Ascending aorta (tissue), 2 donors: ENCODE data around the gene MDN1. TPM values are rescaled to one million over a fixed set of nuclear protein-coding genes. Genes with fewer than 3 reads are reported as not detected.

Source experiments
- DNase-seq, 2 donors: peaks; one replicate each; pipeline ENCODE4 v3.0.0-alpha.2; 2019; ENCODE audit warnings: low spot score in 2 of 2
- H3K27ac ChIP-seq, 2 donors: fragments of 200-600 bp; sonication (generic); one replicate each; pipeline ENCODE4 v1.5.1; 2016 to 2017; ENCODE audit warnings: mild to moderate bottlenecking in 1 of 2
- H3K27me3 ChIP-seq: fragments of 200-600 bp; sonication (generic); one replicate; pipeline ENCODE4 v1.5.1; 2017
- H3K36me3 ChIP-seq, 2 donors: fragments of 200-600 bp; sonication (generic); one replicate each; pipeline ENCODE4 v1.5.1; 2016
- H3K4me1 ChIP-seq, 2 donors: fragments of 200-600 bp; sonication (generic); one replicate each; pipeline ENCODE4 v1.5.1; 2016 to 2017; ENCODE audit warnings: mild to moderate bottlenecking in 1 of 2
- H3K4me3 ChIP-seq, 2 donors: fragments of 200-600 bp; sonication (generic); one replicate each; pipeline ENCODE4 v1.5.1; 2016 to 2017; ENCODE audit warnings: mild to moderate bottlenecking in 1 of 2
- H3K9me3 ChIP-seq, 2 donors: fragments of 200-600 bp; sonication (generic); one replicate each; pipeline ENCODE4 v1.5.1; 2016
- intact Hi-C: fragments of 100-400 bp; cut with DNase I; formaldehyde crosslinking; loops from one replicate; pipeline ENCODE4 v1.15.1; 2023
- total RNA-seq: library from RNA; depleted of rRNA; stranded (reverse); fragments of >200 nt; gene quantifications from one replicate; pipeline ENCODE4 v1.1.0, GENCODE V29; 2016
- TF ChIP-seq, protein P1 (sequence below), 3 experiments: fragments of 200-600 bp in 2 of 3; fragments of 450-650 bp in 1 of 3; sonication (generic) in 2 of 3; IDR thresholded peaks; one replicate each; pipeline ENCODE4 v1.5.1; 2016 to 2019; ENCODE audit warnings: antibody characterized with exemption in 3 of 3, mild to moderate bottlenecking in 1 of 3, moderate library complexity in 1 of 3

Gene MDN1, protein sequence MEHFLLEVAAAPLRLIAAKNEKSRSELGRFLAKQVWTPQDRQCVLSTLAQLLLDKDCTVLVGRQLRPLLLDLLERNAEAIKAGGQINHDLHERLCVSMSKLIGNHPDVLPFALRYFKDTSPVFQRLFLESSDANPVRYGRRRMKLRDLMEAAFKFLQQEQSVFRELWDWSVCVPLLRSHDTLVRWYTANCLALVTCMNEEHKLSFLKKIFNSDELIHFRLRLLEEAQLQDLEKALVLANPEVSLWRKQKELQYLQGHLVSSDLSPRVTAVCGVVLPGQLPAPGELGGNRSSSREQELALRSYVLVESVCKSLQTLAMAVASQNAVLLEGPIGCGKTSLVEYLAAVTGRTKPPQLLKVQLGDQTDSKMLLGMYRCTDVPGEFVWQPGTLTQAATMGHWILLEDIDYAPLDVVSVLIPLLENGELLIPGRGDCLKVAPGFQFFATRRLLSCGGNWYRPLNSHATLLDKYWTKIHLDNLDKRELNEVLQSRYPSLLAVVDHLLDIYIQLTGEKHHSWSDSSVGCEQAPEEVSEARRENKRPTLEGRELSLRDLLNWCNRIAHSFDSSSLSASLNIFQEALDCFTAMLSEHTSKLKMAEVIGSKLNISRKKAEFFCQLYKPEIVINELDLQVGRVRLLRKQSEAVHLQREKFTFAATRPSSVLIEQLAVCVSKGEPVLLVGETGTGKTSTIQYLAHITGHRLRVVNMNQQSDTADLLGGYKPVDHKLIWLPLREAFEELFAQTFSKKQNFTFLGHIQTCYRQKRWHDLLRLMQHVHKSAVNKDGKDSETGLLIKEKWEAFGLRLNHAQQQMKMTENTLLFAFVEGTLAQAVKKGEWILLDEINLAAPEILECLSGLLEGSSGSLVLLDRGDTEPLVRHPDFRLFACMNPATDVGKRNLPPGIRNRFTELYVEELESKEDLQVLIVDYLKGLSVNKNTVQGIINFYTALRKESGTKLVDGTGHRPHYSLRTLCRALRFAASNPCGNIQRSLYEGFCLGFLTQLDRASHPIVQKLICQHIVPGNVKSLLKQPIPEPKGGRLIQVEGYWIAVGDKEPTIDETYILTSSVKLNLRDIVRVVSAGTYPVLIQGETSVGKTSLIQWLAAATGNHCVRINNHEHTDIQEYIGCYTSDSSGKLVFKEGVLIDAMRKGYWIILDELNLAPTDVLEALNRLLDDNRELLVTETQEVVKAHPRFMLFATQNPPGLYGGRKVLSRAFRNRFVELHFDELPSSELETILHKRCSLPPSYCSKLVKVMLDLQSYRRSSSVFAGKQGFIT (N-terminal part only)
- 12.2 TPM for total RNA-seq

DNA sequence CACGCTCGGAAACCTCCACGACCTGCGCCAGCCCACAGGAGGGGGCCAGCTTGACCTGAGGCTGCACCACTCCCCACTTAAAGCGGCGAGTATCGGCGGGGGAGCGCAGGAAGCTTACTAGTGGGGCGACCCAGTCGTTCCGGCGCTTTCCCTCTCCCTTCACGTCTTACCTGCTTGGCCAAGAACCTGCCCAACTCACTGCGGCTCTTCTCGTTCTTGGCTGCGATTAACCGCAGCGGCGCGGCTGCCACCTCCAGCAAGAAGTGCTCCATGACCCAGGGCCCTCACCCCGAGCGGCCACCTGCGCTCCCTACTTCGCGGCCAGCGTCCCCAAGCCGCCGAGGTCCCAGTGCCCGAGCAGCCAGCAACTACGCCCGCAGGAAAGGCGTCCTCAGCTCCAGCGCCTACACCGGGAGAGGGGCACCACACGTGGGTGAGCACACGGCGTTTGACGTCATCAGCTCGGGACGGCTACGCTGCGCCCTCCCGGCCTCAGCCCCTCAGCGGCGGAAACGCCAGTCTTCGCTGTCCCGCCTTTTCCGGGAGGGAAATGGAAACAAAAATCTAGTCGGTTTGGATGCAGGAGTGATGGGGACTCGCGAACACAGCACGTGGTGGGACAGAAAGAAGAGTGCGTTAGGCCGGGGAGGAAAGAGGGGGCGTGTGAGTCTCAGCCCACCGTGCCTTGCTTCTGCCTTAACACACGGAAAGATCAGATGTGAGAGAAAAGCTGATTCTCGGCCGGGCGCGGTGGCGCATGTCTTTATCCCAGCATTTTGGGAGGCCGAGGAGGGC, at the start of gene MDN1:
TSS of gene MDN1 (minus strand) at position 459 of the 795 bp plus-strand sequence. CDS start at position 272, 187 bp downstream.
- Histone ChIP-seq H3K9me3 (no peaks in the 10 kb centered on the region), H3K36me3 (no peaks in the 10 kb centered on the region), H3K27ac (peak within 1 kb of the TSS; percentile 82 to 84), H3K4me3 (peak within 1 kb of the TSS; percentile 80 to 88), H3K27me3 (no peaks in the 10 kb centered on the region), H3K4me1 (peaks cover 3 to 12% of the 10 kb centered on the region in 2 donors)
- intact Hi-C loops = loop anchor here (1.0 to 10.0 kb wide), 5 partner anchors 10 to 857 kb away; partner anchors contain the start of genes CASP8AP2, MAP3K7, PNRC1 and RNGTT
- TF ChIP-seq, protein P1, sequence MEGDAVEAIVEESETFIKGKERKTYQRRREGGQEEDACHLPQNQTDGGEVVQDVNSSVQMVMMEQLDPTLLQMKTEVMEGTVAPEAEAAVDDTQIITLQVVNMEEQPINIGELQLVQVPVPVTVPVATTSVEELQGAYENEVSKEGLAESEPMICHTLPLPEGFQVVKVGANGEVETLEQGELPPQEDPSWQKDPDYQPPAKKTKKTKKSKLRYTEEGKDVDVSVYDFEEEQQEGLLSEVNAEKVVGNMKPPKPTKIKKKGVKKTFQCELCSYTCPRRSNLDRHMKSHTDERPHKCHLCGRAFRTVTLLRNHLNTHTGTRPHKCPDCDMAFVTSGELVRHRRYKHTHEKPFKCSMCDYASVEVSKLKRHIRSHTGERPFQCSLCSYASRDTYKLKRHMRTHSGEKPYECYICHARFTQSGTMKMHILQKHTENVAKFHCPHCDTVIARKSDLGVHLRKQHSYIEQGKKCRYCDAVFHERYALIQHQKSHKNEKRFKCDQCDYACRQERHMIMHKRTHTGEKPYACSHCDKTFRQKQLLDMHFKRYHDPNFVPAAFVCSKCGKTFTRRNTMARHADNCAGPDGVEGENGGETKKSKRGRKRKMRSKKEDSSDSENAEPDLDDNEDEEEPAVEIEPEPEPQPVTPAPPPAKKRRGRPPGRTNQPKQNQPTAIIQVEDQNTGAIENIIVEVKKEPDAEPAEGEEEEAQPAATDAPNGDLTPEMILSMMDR (IDR thresholded peaks at IDR 0.05) = peak in 1 of 3 experiments; percentile 6
- peak; percentile 67 to 93 for DNase-seq

DNA sequence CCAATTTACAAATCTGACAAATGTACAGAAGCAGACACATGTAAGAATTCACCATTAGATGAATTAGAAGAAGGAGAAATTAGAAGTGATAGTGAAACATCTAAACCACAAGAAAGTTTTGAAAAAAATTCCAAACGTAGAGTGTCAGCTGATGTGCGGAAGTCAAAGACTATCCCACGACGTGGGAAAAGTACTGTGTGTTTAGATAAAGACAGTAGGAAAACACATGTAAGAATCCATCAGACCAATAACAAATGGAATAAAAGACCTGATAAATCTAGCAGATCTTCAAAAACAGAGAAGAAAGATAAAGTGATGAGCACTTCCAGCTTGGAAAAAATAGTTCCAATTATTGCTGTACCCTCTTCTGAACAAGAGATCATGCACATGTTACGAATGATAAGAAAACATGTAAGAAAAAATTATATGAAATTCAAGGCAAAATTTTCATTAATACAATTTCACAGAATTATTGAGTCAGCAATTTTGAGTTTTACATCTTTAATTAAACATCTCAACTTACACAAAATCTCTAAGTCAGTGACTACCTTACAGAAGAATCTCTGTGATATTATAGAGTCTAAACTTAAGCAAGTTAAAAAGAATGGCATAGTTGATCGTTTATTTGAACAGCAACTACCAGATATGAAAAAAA, 46.6 kb upstream of the MDN1 start:
- H3K4me3 ChIP-seq = no peak overlapping the region
- no peak for DNase-seq
- H3K36me3 ChIP-seq = peaks cover 50 to 87% of the 10 kb centered on the region in 2 donors
- TF ChIP-seq, protein P1 (IDR thresholded peaks at IDR 0.05) = no peak
- no peaks in the 10 kb centered on the region for H3K4me1 ChIP-seq
- intact Hi-C loops = no loop called here
- H3K9me3 ChIP-seq = peaks cover 0 to 6% of the 10 kb centered on the region in 2 donors
- no peak overlapping the region for H3K27ac ChIP-seq
- no peaks in the 10 kb centered on the region for H3K27me3 ChIP-seq

DNA sequence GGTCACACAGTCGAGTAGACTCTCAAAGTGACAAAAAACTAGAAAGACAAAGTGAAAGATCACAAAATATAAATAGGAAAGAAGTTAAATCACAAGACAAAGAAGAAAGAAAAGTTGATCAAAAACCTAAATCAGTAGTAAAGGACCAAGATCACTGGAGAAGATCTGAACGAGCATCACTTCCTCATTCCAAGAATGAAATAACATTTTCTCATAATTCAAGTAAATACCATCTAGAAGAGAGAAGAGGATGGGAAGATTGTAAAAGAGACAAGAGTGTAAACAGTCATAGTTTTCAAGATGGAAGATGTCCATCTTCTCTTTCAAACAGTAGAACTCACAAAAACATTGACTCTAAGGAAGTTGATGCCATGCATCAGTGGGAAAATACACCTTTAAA, 43.1 kb upstream of the MDN1 start:
- Histone ChIP-seq H3K9me3 (peaks cover 0 to 6% of the 10 kb centered on the region in 2 donors), H3K36me3 (peaks cover 62 to 94% of the 10 kb centered on the region in 2 donors)
- DNase-seq = no peak

DNA sequence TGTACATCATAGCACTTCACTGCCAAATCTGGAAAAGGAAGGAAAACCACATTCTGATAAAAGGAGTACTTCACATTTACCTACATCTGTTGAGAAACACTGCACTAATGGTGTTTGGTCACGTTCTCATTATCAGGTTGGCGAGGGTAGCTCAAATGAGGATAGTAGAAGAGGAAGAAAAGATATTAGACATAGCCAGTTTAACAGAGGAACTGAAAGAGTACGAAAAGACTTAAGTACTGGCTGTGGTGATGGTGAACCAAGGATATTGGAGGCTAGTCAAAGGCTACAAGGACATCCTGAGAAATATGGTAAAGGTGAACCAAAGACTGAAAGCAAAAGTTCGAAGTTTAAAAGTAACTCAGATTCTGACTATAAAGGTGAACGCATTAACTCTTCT, 42.7 kb upstream of the MDN1 start:
- H3K4me1 ChIP-seq = no peaks in the 10 kb centered on the region
- DNase-seq = no peak
- intact Hi-C loops = no loop called here
- TF ChIP-seq, protein P1 (IDR thresholded peaks at IDR 0.05) = no peak
- no peaks in the 10 kb centered on the region for H3K27me3 ChIP-seq
- H3K9me3 ChIP-seq = peaks cover 0 to 6% of the 10 kb centered on the region in 2 donors
- H3K36me3 ChIP-seq = peaks cover 60 to 94% of the 10 kb centered on the region in 2 donors
- H3K4me3 ChIP-seq = no peak overlapping the region
- no peak overlapping the region for H3K27ac ChIP-seq

More for the DNA sequence above, 43.1 kb upstream of the MDN1 start:
- no peaks in the 10 kb centered on the region for H3K4me1 ChIP-seq
- H3K27ac ChIP-seq = no peak overlapping the region
- intact Hi-C loops = no loop called here
- H3K4me3 ChIP-seq = no peak overlapping the region
- TF ChIP-seq, protein P1 (IDR thresholded peaks at IDR 0.05) = no peak
- H3K27me3 ChIP-seq = no peaks in the 10 kb centered on the region
